ENCODE measurements around the gene CDC42BPB. TPM values are rescaled to one million over a fixed set of nuclear protein-coding genes. Genes with fewer than 3 reads are reported as not detected.
A peak's percentile ranks its signal among the peaks of the same experiment; 100 is the strongest.

CDC42BPB gene
- total and polyA plus RNA-seq, 12 donors, result 41.1 to 108 (median 77.4) TPM

DNA sequence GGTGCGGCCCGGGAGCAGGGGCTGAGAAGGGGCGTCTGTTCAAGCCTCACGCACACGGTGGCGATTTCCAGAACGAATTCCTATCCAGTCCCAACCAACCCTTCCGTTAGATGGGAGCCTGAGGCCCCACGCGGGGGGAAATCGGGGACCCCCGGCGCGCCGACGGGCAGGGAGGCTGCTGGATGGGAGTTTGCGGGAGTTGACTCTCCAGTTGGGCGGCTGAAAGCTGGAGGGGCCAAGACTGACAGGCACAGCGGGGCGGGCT lies 47.0 kb upstream of the CDC42BPB start:
- DNase-seq, result no peak
- Histone ChIP-seq H3K27me3 (peaks cover 17% of the 10 kb centered on the region), H3K27ac (no peak overlapping the region), H3K4me1 (replicated peaks in 1 of 2) (peaks cover 8 to 16% of the 10 kb centered on the region in 2 donors), H3K9me3 (replicated peaks in 1 of 3) (no peaks in the 10 kb centered on the region), H3K4me3 (no peak overlapping the region), H3K36me3 (replicated peaks in 1 of 2) (no peaks in the 10 kb centered on the region)
- TF ChIP-seq POLR2A (IDR thresholded peaks at IDR 0.05), result no peak
- TF ChIP-seq, protein P1, sequence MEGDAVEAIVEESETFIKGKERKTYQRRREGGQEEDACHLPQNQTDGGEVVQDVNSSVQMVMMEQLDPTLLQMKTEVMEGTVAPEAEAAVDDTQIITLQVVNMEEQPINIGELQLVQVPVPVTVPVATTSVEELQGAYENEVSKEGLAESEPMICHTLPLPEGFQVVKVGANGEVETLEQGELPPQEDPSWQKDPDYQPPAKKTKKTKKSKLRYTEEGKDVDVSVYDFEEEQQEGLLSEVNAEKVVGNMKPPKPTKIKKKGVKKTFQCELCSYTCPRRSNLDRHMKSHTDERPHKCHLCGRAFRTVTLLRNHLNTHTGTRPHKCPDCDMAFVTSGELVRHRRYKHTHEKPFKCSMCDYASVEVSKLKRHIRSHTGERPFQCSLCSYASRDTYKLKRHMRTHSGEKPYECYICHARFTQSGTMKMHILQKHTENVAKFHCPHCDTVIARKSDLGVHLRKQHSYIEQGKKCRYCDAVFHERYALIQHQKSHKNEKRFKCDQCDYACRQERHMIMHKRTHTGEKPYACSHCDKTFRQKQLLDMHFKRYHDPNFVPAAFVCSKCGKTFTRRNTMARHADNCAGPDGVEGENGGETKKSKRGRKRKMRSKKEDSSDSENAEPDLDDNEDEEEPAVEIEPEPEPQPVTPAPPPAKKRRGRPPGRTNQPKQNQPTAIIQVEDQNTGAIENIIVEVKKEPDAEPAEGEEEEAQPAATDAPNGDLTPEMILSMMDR (IDR thresholded peaks at IDR 0.05), result no peak
- WGBS, 4 donors, result 20 to 31% (median 21%) methylated on average over 3 to 20 of the region's 20 CpGs; no CpG with 5 or more reads in 1 of the 4 donors
- intact Hi-C loops (cut with DNase I), result loop anchor here (2.0 to 5.0 kb wide), 4 partner anchors 36 to 188 kb away; no protein-coding TSS in a partner anchor

DNA sequence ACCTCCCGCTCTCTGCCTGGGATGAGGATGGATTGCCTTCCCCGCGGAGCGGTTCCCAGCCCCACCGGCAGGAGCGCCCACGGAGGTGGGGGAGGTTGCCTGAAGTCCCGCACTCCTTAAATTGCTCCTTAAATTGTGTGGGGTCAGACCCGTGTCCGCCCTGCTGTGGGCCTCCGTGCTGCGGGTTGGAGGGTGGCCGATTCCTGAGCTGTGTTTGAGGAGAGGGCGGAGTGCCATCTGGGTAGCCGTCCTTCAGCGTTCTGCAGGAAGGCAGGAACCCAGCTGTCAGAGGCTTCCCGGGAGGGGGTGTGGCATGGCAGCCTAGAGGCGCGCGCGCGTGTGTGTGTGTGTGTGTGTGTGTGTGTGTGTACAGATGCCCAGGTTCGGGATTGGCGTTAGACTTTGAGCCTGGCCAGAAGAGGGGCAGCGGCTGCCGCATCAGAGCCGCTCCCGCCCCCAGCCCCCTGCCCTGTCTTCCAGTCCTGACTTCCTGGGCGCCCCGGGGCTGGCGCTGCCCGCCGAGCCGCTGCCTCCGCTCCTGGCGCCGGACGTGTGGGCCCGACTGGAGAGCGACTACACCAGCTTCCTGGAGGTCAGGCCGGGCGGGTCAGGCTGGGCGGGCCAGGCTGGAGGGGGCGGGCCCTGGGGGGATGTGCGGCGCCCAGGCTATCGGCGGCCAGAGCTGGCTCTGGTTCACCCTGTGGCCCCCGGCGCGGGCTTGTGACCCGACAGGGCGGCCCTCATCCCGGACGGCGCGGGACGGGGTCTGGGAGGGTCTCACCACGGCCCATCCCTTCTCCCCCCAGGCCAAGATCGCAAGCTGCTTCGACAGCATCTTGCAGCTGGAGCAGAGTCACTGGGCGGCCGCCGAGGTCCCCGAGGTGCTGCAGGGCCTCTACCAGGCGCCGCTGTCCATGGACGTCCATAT lies 46.4 kb upstream of the CDC42BPB start:
- intact Hi-C loops (cut with DNase I), result loop anchor here (2.0 to 5.0 kb wide), 4 partner anchors 37 to 189 kb away; no protein-coding TSS in a partner anchor
- H3K4me1 ChIP-seq (replicated peaks in 1 of 2), result peaks cover 8 to 16% of the 10 kb centered on the region in 2 donors

DNA sequence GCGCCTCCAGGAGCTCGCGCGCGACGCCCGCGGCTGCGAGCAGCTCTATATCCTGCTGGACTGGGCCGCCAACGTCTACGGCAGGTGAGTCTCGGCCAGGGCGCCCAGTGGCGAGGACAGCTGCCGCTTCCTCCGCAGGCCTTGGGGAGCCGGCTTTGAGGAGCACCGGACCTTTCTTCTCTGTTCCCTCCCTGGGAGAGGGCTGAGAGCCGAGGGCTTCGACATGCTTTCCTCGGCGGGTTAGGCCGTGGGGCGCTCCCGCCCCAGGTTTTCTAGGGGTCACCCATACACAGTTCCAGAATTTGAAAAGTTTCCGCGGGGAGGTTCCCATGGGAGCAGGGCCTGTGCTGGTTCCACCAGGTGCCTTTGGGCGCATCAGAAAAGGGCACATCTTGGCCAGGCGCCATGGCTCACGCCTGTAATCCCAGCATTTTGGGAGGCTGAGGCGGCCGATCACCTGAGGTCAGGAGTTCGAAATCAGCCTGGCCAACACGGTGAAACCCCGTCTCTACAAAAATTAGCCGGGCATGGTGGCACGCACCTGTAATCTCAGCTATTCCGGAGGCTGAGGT lies 45.4 kb upstream of the CDC42BPB start:
- no peaks in the 10 kb centered on the region for H3K36me3 ChIP-seq (replicated peaks in 1 of 2)
- DNase-seq, result no peak
- peaks cover 17% of the 10 kb centered on the region for H3K27me3 ChIP-seq
- TF ChIP-seq, protein P1 (IDR thresholded peaks at IDR 0.05), result no peak
- no peak for TF ChIP-seq POLR2A (IDR thresholded peaks at IDR 0.05)
- 66 to 75% (median 72%) methylated on average over 17 to 39 of the region's 39 CpGs for WGBS, 4 donors
- no peaks in the 10 kb centered on the region for H3K9me3 ChIP-seq (replicated peaks in 1 of 3)
- no peak overlapping the region for H3K27ac ChIP-seq
- H3K4me3 ChIP-seq, result no peak overlapping the region
- peaks cover 8 to 16% of the 10 kb centered on the region in 2 donors for H3K4me1 ChIP-seq (replicated peaks in 1 of 2)
- intact Hi-C loops (cut with DNase I), result loop anchor here in 1 of 2 donors (5.0 kb wide), 1 partner anchor 85 kb away; no protein-coding TSS in a partner anchor

More for the DNA sequence above, 46.4 kb upstream of the CDC42BPB start:
- H3K27me3 ChIP-seq, result peaks cover 17% of the 10 kb centered on the region
- no peak for TF ChIP-seq POLR2A (IDR thresholded peaks at IDR 0.05)
- TF ChIP-seq, protein P1 (IDR thresholded peaks at IDR 0.05), result peak in 1 of 6 experiments; percentile 20
- DNase-seq, result peak in 4 of 7 donors; percentile 63 to 80 (median 75)
- no peaks in the 10 kb centered on the region for H3K36me3 ChIP-seq (replicated peaks in 1 of 2)
- H3K27ac ChIP-seq, result no peak overlapping the region
- WGBS, 4 donors, result 24 to 47% (median 25%) methylated on average over 9 to 68 of the region's 68 CpGs
- peak overlapping the region in 2 of 4 donors; percentile 4 to 26 for H3K4me3 ChIP-seq
- no peaks in the 10 kb centered on the region for H3K9me3 ChIP-seq (replicated peaks in 1 of 3)

DNA sequence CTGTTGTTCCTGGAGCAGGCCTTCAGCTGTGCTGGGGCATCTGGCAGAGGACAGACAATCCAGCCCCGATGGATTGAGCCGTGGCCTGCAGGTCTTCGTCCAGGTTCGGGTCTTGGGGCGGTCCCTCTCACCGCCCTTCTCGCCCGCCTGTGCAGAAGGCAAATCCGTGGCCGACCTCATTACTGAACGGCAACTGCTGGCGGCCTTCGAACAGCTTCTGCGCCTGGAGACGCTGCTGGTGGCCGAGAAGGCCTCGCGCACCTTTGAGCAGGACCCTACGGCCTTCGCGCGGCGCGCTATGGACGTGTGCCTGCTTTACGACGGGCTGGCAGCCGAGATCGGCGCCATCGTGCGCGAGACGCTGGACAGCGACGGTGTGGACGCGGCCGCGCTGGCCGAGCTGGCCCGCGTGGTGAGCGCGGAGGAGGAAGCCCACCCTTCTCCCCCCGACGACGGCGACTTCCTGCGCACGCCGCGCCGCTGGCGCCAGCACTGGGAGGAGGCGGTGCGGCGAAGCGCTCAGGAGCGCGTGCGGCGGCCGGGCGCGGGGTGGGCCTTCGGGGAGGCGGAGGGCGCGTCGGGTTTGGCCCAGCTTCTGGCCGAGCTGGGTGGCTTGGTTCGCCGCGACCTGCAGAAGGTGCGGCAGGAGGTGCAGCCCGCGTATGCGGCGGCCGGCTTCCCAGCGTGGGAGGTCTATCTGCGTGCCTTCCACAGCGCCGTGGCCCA lies 44.8 kb upstream of the CDC42BPB start:
- TF ChIP-seq, protein P1 (IDR thresholded peaks at IDR 0.05), result no peak
- Histone ChIP-seq H3K4me1 (replicated peaks in 1 of 2) (peaks cover 8 to 16% of the 10 kb centered on the region in 2 donors), H3K36me3 (replicated peaks in 1 of 2) (no peaks in the 10 kb centered on the region), H3K9me3 (replicated peaks in 1 of 3) (no peaks in the 10 kb centered on the region), H3K4me3 (no peak overlapping the region), H3K27me3 (peaks cover 17% of the 10 kb centered on the region), H3K27ac (no peak overlapping the region)
- intact Hi-C loops (cut with DNase I), result loop anchor here in 1 of 2 donors (5.0 kb wide), 1 partner anchor 85 kb away; no protein-coding TSS in a partner anchor
- WGBS, 4 donors, result 57 to 84% (median 68%) methylated on average over 37 to 85 of the region's 85 CpGs
- DNase-seq, result no peak
